Karpas-422 (cell line): ENCODE data around the gene CYB5B. TPM values are rescaled to one million over a fixed set of nuclear protein-coding genes. Genes with fewer than 3 reads are reported as not detected.
"Not testable (repeated sequence)": the region's sequence is repeated elsewhere in the genome, so short reads cannot be mapped to it uniquely, and the experiment has no call there.

Experiments used
- DNase-seq: peaks from one replicate; pipeline ENCODE4 v3.0.0-alpha.2; 2015
- H2AFZ ChIP-seq: fragments of 200-600 bp; sonication (generic); 2 replicates; pipeline ENCODE4 v1.6.1; 2014; ENCODE audit warnings: antibody characterized with exemption, low read length, mixed read lengths
- H3K27ac ChIP-seq: fragments of 200-600 bp; sonication (generic); 2 replicates; pipeline ENCODE4 v1.5.1; 2014; ENCODE audit warnings: mild to moderate bottlenecking, low read length, moderate library complexity
- H3K27me3 ChIP-seq: fragments of 200-600 bp; sonication (generic); 2 replicates; pipeline ENCODE4 v1.6.1; 2014; ENCODE audit warnings: low read length, mixed read lengths
- H3K36me3 ChIP-seq: fragments of 200-600 bp; sonication (generic); 2 replicates; pipeline ENCODE4 v1.6.1; 2014; ENCODE audit warnings: low read length, mixed read lengths; ENCODE audit not compliant: insufficient read depth
- H3K4me1 ChIP-seq: fragments of 200-600 bp; sonication (generic); 2 replicates; pipeline ENCODE4 v1.6.1; 2014; ENCODE audit warnings: mild to moderate bottlenecking, low read length, mixed read lengths
- H3K4me2 ChIP-seq: fragments of 200-600 bp; sonication (generic); 2 replicates; pipeline ENCODE4 v1.6.1; 2014; ENCODE audit warnings: low read length, low read depth, mild to moderate bottlenecking; ENCODE audit not compliant: poor library complexity, severe bottlenecking
- H3K4me3 ChIP-seq: fragments of 200-600 bp; sonication (generic); 2 replicates; pipeline ENCODE4 v1.5.1; 2014; ENCODE audit warnings: mild to moderate bottlenecking, antibody characterized with exemption, low read length, mixed read lengths
- H3K79me2 ChIP-seq: fragments of 200-600 bp; sonication (generic); 2 replicates; pipeline ENCODE4 v1.6.1; 2014; ENCODE audit warnings: mild to moderate bottlenecking, low read length, mixed read lengths
- H3K9ac ChIP-seq: fragments of 200-600 bp; sonication (generic); 2 replicates; pipeline ENCODE4 v1.6.0; 2014; ENCODE audit warnings: low read length
- H3K9me2 ChIP-seq: fragments of 200-600 bp; sonication (generic), shearing (Covaris generic); replicated peaks from 2 replicates; pipeline ENCODE4 v1.6.0; 2014; ENCODE audit warnings: mild to moderate bottlenecking, low read length, moderate library complexity; ENCODE audit not compliant: insufficient read depth
- H3K9me3 ChIP-seq: fragments of 300-700, 200-600 bp; sonication (generic); 2 replicates; pipeline ENCODE4 v1.6.1; 2014; ENCODE audit warnings: low read length, mixed read lengths
- H4K20me1 ChIP-seq: fragments of 200-600 bp; sonication (generic); 2 replicates; pipeline ENCODE4 v1.6.1; 2014; ENCODE audit warnings: mild to moderate bottlenecking, antibody characterized with exemption, low read length, low read depth; ENCODE audit not compliant: insufficient read depth
- total RNA-seq: library from RNA; depleted of rRNA; stranded (reverse); fragments of >200 nt; shearing (Covaris generic); gene quantifications from 2 replicates; pipeline ENCODE4 v1.2.3, GENCODE V29; 2014; ENCODE audit warnings: low replicate concordance

The CYB5B gene
- total RNA-seq, 1 experiment from 2014 or later, result 194 TPM

- Histone ChIP-seq H3K27me3 (no peaks in the 10 kb centered on the region), H3K9ac (no peak overlapping the region), H3K79me2 (peaks cover 93% of the 10 kb centered on the region), H3K4me1 (peaks cover 11% of the 10 kb centered on the region), H2AFZ (no peak overlapping the region), H3K4me3 (no peak overlapping the region), H4K20me1 (no peaks in the 10 kb centered on the region), H3K9me3 (no peaks in the 10 kb centered on the region), H3K9me2 (no peaks in the 10 kb centered on the region), H3K27ac (no peak overlapping the region), H3K4me2 (no peak overlapping the region), H3K36me3 (peaks cover 70% of the 10 kb centered on the region)
- no peak for DNase-seq
Measured at GRCh38 chr16:69434066-69434465, 9.6 kb downstream of the CYB5B start.

GRCh38 chr16:69435977-69436820, 11.8 kb downstream of the CYB5B start:
- Histone ChIP-seq H2AFZ (no peak overlapping the region), H3K9ac (no peak overlapping the region), H3K4me3 (no peak overlapping the region), H3K79me2 (peaks cover 98% of the 10 kb centered on the region), H3K27ac (no peak overlapping the region), H3K9me2 (no peaks in the 10 kb centered on the region), H4K20me1 (no peaks in the 10 kb centered on the region), H3K36me3 (peaks cover 53% of the 10 kb centered on the region), H3K4me2 (no peak overlapping the region), H3K4me1 (peaks cover 11% of the 10 kb centered on the region), H3K9me3 (no peaks in the 10 kb centered on the region), H3K27me3 (no peaks in the 10 kb centered on the region)
- DNase-seq, result no peak

DNA sequence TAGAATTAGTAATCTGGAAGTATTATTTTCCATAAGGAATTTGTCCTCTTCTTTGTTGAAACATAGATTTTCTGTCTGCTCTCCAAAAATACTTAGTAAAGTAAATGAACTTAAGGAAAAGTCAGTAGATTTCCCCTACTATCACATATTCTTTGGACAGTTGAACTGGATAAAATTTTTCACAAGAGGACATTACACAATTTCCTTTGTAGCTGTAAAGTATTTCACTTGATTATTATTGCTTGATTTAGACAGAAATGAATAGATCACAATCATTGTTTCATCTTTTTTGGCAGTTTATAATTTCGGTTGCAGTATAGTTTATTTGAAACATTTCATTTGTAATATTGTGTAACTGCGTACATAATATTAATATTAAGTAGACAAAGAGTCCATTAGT, 12.5 kb downstream of the CYB5B start:
- Histone ChIP-seq H3K79me2 (peaks cover 98% of the 10 kb centered on the region), H4K20me1 (no peaks in the 10 kb centered on the region), H3K4me2 (no peak overlapping the region), H3K36me3 (peaks cover 50% of the 10 kb centered on the region), H3K9me2 (no peaks in the 10 kb centered on the region), H3K27ac (no peak overlapping the region), H3K4me1 (peaks cover 11% of the 10 kb centered on the region), H3K9ac (no peak overlapping the region), H3K27me3 (no peaks in the 10 kb centered on the region), H2AFZ (no peak overlapping the region), H3K4me3 (no peak overlapping the region), H3K9me3 (no peaks in the 10 kb centered on the region)
- no peak for DNase-seq

DNA sequence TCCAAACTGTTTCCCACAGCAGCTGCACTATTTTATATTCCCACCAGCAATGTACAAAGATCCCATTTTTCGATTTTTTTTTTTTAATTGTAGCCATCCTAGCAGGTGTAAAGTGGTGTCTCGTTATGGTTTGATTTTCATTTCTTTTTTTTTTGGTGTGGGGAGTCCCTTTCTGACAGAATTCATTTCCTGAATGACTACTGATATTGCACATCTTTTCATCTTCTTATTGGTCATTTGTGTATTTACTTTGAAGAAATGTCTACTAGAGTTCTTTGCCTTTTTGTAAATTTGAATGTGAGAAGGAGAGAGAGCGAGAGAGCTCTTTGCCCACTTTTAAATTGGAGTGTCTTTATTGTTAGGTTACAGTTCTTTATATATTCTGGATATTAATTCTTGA, 14.0 kb downstream of the CYB5B start:
- Histone ChIP-seq H3K9me3 (no peaks in the 10 kb centered on the region), H3K4me1 (peaks cover 11% of the 10 kb centered on the region), H3K4me2 (no peak overlapping the region), H3K9me2 (no peaks in the 10 kb centered on the region), H2AFZ (no peak overlapping the region), H3K79me2 (peaks cover 98% of the 10 kb centered on the region), H3K36me3 (peaks cover 40% of the 10 kb centered on the region), H3K27me3 (no peaks in the 10 kb centered on the region), H3K27ac (no peak overlapping the region), H4K20me1 (no peaks in the 10 kb centered on the region), H3K9ac (no peak overlapping the region), H3K4me3 (no peak overlapping the region)
- no peak for DNase-seq

GRCh38 chr16:69440250-69440649, 15.8 kb downstream of the CYB5B start:
- Histone ChIP-seq H3K36me3 (peaks cover 29% of the 10 kb centered on the region), H3K27ac (no peak overlapping the region), H3K9me3 (no peaks in the 10 kb centered on the region), H3K9me2 (no peaks in the 10 kb centered on the region), H3K4me3 (no peak overlapping the region), H3K9ac (no peak overlapping the region), H3K4me1 (peaks cover 15% of the 10 kb centered on the region), H3K79me2 (peaks cover 98% of the 10 kb centered on the region), H2AFZ (no peak overlapping the region), H3K27me3 (no peaks in the 10 kb centered on the region), H4K20me1 (no peaks in the 10 kb centered on the region), H3K4me2 (no peak overlapping the region)
- DNase-seq, result no peak

DNA sequence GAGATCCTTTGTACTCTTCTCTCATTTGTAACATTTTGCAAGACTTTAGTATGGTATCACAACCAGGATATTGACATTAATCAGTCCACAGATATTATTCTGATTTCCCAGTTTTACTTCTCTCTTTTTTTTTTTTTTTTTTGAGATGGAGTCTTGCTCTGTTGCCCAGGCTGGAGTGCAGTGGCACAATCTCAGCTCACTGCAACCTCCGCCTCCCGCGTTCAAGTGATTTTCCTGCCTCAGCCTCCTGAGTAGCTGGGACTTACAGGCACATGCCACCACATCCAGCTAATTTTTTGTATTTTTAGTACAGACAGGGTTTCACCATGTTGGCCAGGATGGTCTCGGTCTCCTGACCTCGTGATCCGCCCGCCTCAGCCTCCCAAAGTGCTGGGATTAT, 16.6 kb downstream of the CYB5B start:
- H3K9ac ChIP-seq, H3K27me3 ChIP-seq, DNase-seq, H2AFZ ChIP-seq, H3K9me3 ChIP-seq, H3K27ac ChIP-seq, H3K4me1 ChIP-seq, H3K4me2 ChIP-seq, H3K9me2 ChIP-seq, H4K20me1 ChIP-seq, H3K4me3 ChIP-seq: not testable (repeated sequence)
- peaks cover 26% of the 10 kb centered on the region for H3K36me3 ChIP-seq
- H3K79me2 ChIP-seq, result peaks cover 98% of the 10 kb centered on the region

GRCh38 chr16:69443927-69444631, 19.7 kb downstream of the CYB5B start:
- no peak overlapping the region for H2AFZ ChIP-seq
- H3K9me2 ChIP-seq, result no peaks in the 10 kb centered on the region
- peaks cover 94% of the 10 kb centered on the region for H3K79me2 ChIP-seq
- H4K20me1 ChIP-seq, result no peaks in the 10 kb centered on the region
- no peaks in the 10 kb centered on the region for H3K9me3 ChIP-seq
- H3K36me3 ChIP-seq, result peaks cover 26% of the 10 kb centered on the region
- no peak overlapping the region for H3K27ac ChIP-seq
- H3K9ac ChIP-seq, result no peak overlapping the region
- no peak for DNase-seq
- no peaks in the 10 kb centered on the region for H3K27me3 ChIP-seq
- H3K4me2 ChIP-seq, result no peak overlapping the region
- peaks cover 5% of the 10 kb centered on the region for H3K4me1 ChIP-seq
- H3K4me3 ChIP-seq, result no peak overlapping the region

GRCh38 chr16:69444873-69445517, 20.6 kb downstream of the CYB5B start:
- H3K4me2 ChIP-seq, result no peak overlapping the region
- H3K27me3 ChIP-seq, result no peaks in the 10 kb centered on the region
- peaks cover 93% of the 10 kb centered on the region for H3K79me2 ChIP-seq
- H3K4me1 ChIP-seq, result peaks cover 5% of the 10 kb centered on the region
- no peak overlapping the region for H3K27ac ChIP-seq
- H2AFZ ChIP-seq, result no peak overlapping the region
- H3K9ac ChIP-seq, result no peak overlapping the region
- no peak overlapping the region for H3K4me3 ChIP-seq
- H3K9me3 ChIP-seq, result no peaks in the 10 kb centered on the region
- H3K36me3 ChIP-seq, result peaks cover 31% of the 10 kb centered on the region
- H4K20me1 ChIP-seq, result no peaks in the 10 kb centered on the region
- no peaks in the 10 kb centered on the region for H3K9me2 ChIP-seq
- no peak for DNase-seq
